ENCODE measurements around the gene SH2D3A.

DNA sequence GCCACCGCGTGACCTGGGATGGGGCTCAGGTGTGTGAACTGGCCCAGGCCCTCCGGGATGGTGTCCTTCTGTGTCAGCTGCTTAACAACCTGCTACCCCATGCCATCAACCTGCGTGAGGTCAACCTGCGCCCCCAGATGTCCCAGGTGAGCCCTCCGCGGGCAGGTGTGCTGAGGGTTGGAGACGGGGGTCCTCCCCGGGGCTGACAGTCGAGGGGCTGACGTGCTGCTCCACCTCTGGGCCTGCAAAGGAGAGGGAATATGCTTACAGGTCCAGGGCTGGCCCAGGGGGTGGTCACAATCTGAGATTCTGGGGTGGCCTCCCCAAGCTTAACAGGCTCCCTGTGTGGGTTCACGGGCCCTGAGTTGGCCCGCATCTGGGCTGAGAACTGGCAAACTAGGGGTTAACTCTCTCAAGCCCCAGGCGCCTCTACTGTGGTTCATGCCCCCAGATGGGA, 5.7 kb upstream of the SH2D3A start:
- TF ChIP-seq CTCF (IDR thresholded peaks at IDR 0.05) = no peak
- no peak for TF ChIP-seq POLR2AphosphoS5 (IDR thresholded peaks at IDR 0.05)
- no peak for TF ChIP-seq POLR2A (IDR thresholded peaks at IDR 0.05)
